GM23248 (cell line): ENCODE results near the gene PRSS1. TPM values are rescaled to one million over a fixed set of nuclear protein-coding genes. Genes with fewer than 3 reads are reported as not detected.

ENCODE experiments used
- DNase-seq: peaks from one replicate; pipeline ENCODE4 v3.0.0-alpha.2; 2015
- H2AFZ ChIP-seq: fragments of 200-600 bp; sonication (generic); 2 replicates; pipeline ENCODE4 v1.6.1; 2016; ENCODE audit warnings: antibody characterized with exemption
- H3F3A ChIP-seq: fragments of 200-600 bp; sonication (generic); 2 replicates; pipeline ENCODE4 v1.6.1; 2016; ENCODE audit warnings: mild to moderate bottlenecking, antibody characterized with exemption, mixed run types; ENCODE audit not compliant: insufficient read depth
- H3K27ac ChIP-seq: fragments of 200-600 bp; sonication (generic); 2 replicates; pipeline ENCODE4 v1.5.1; 2016; ENCODE audit warnings: mild to moderate bottlenecking
- H3K27me3 ChIP-seq: fragments of 200-600 bp; sonication (generic); replicated peaks from 2 replicates; pipeline ENCODE4 v1.6.1; 2016; ENCODE audit warnings: mild to moderate bottlenecking; ENCODE audit not compliant: insufficient read depth
- H3K36me3 ChIP-seq: fragments of 200-600 bp; sonication (generic); 2 replicates; pipeline ENCODE4 v1.6.1; 2016; ENCODE audit warnings: low read depth, mild to moderate bottlenecking
- H3K4me1 ChIP-seq: fragments of 200-600 bp; sonication (generic); 2 replicates; pipeline ENCODE4 v1.6.1; 2016; ENCODE audit warnings: mild to moderate bottlenecking; ENCODE audit not compliant: insufficient read depth
- H3K4me2 ChIP-seq: fragments of 200-600 bp; sonication (generic); one replicate; pipeline ENCODE4 v1.6.1; 2016; ENCODE audit warnings: mild to moderate bottlenecking; ENCODE audit not compliant: unreplicated experiment
- H3K4me3 ChIP-seq: fragments of 200-600 bp; sonication (generic); 2 replicates; pipeline ENCODE4 v1.5.1; 2016; ENCODE audit warnings: mild to moderate bottlenecking
- H3K79me2 ChIP-seq: fragments of 200-600 bp; sonication (generic); 2 replicates; pipeline ENCODE4 v1.6.1; 2016; ENCODE audit warnings: mild to moderate bottlenecking; ENCODE audit not compliant: insufficient read depth
- H3K9ac ChIP-seq: fragments of 200-600 bp; sonication (generic); 2 replicates; pipeline ENCODE4 v1.6.1; 2016; ENCODE audit warnings: mild to moderate bottlenecking
- H3K9me2 ChIP-seq: fragments of 200-600 bp; sonication (generic); 2 replicates; pipeline ENCODE4 v1.6.1; 2016; ENCODE audit warnings: mixed run types, mild to moderate bottlenecking, moderate library complexity; ENCODE audit not compliant: insufficient read depth
- H3K9me3 ChIP-seq: fragments of 200-600 bp; sonication (generic); one replicate; pipeline ENCODE4 v1.6.1; 2017; ENCODE audit warnings: low read depth
- H4K20me1 ChIP-seq: fragments of 200-600 bp; sonication (generic); 2 replicates; pipeline ENCODE4 v1.6.0; 2016; ENCODE audit not compliant: insufficient read depth
- EZH2 ChIP-seq: fragments of 200-600 bp; sonication (generic); IDR thresholded peaks from 2 replicates; pipeline ENCODE4 v1.6.1; 2018; ENCODE audit warnings: antibody characterized with exemption, mild to moderate bottlenecking; ENCODE audit not compliant: insufficient read depth, poor library complexity, severe bottlenecking
- EZH2phosphoT487 ChIP-seq: fragments of 200-600 bp; sonication (generic); IDR thresholded peaks from 2 replicates; pipeline ENCODE4 v1.6.1; 2018; ENCODE audit warnings: antibody characterized with exemption, moderate library complexity, mild to moderate bottlenecking, low read depth; ENCODE audit not compliant: insufficient read depth
- WGBS, 2 experiments: methylation state at CpG; one replicate each; pipeline ENCODE4 v1.1.6; 2015 to 2017; ENCODE audit warnings: low lambda C conversion rate in 2 of 2, low coverage in 1 of 2; ENCODE audit errors: missing lambda C conversion rate in 2 of 2; 5-methylcytosine and 5-hydroxymethylcytosine counted together
- in situ Hi-C: fragments of 300-500 bp; cut with MboI; formaldehyde crosslinking; loops from 2 replicates; pipeline ENCODE4 v1.15.0; 2020
- polyA plus RNA-seq: library from polyadenylated mRNA; unstranded; fragments of >200 nt; fragmentation: Nextera tagmentation; extraction: Ambion mirVana; gene quantifications from 2 replicates; pipeline ENCODE4 v1.2.1, GENCODE V29; 2016
- total RNA-seq: library from RNA; depleted of rRNA; stranded (reverse); fragments of >200 nt; shearing (Covaris generic); gene quantifications from 2 replicates; pipeline ENCODE4 v1.2.3, GENCODE V29; 2014

The PRSS1 gene
- total and polyA plus RNA-seq, 2 experiments from 2014 or later, result not detected

DNA sequence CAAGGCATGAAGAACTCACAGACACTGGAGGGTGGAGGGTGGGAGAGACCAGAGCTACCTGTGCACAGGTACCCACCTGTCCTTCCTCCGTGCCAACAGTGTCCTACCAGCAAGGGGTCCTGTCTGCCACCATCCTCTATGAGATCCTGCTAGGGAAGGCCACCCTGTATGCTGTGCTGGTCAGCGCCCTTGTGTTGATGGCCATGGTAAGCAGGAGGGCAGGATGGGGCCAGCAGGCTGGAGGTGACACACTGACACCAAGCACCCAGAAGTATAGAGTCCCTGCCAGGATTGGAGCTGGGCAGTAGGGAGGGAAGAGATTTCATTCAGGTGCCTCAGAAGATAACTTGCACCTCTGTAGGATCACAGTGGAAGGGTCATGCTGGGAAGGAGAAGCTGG, 43.3 kb downstream of the PRSS1 start:
- Histone ChIP-seq H3K79me2 (no peaks in the 10 kb centered on the region), H4K20me1 (no peaks in the 10 kb centered on the region), H3K9me2 (no peaks in the 10 kb centered on the region), H3K4me3 (no peak overlapping the region), H3K4me2 (no peak overlapping the region), H2AFZ (no peak overlapping the region), H3K27me3 (peaks cover 70% of the 10 kb centered on the region), H3K9me3 (no peaks in the 10 kb centered on the region), H3K9ac (no peak overlapping the region), H3K27ac (no peak overlapping the region), H3K4me1 (peaks cover 3% of the 10 kb centered on the region; the same call in 1 of the 2 replicates), H3K36me3 (no peaks in the 10 kb centered on the region), H3F3A (no peaks in the 10 kb centered on the region)
- no peak for DNase-seq
- TF ChIP-seq EZH2phosphoT487, result no peak
- no peak for TF ChIP-seq EZH2
- WGBS, 2 experiments, result 33 to 37% methylated on average over 2 of the region's 2 CpGs
- in situ Hi-C loops, result no loop called here

DNA sequence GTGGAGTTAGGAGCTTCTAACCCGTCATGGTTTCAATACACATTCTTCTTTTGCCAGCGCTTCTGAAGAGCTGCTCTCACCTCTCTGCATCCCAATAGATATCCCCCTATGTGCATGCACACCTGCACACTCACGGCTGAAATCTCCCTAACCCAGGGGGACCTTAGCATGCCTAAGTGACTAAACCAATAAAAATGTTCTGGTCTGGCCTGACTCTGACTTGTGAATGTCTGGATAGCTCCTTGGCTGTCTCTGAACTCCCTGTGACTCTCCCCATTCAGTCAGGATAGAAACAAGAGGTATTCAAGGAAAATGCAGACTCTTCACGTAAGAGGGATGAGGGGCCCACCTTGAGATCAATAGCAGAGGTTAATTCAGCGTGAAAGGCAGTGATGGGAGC, 43.9 kb downstream of the PRSS1 start:
- Histone ChIP-seq H3K36me3 (no peaks in the 10 kb centered on the region), H3K79me2 (no peaks in the 10 kb centered on the region), H3K27ac (no peak overlapping the region), H3F3A (no peaks in the 10 kb centered on the region), H2AFZ (no peak overlapping the region), H3K4me2 (no peak overlapping the region), H3K9me3 (no peaks in the 10 kb centered on the region), H4K20me1 (no peaks in the 10 kb centered on the region), H3K4me3 (no peak overlapping the region), H3K4me1 (peaks cover 4% of the 10 kb centered on the region; the same call in 1 of the 2 replicates), H3K27me3 (peaks cover 76% of the 10 kb centered on the region), H3K9me2 (no peaks in the 10 kb centered on the region), H3K9ac (no peak overlapping the region)
- 44 to 49% methylated on average over 5 of the region's 5 CpGs for WGBS, 2 experiments
- TF ChIP-seq EZH2phosphoT487, result no peak
- TF ChIP-seq EZH2, result no peak
- DNase-seq, result no peak
- in situ Hi-C loops, result no loop called here

DNA sequence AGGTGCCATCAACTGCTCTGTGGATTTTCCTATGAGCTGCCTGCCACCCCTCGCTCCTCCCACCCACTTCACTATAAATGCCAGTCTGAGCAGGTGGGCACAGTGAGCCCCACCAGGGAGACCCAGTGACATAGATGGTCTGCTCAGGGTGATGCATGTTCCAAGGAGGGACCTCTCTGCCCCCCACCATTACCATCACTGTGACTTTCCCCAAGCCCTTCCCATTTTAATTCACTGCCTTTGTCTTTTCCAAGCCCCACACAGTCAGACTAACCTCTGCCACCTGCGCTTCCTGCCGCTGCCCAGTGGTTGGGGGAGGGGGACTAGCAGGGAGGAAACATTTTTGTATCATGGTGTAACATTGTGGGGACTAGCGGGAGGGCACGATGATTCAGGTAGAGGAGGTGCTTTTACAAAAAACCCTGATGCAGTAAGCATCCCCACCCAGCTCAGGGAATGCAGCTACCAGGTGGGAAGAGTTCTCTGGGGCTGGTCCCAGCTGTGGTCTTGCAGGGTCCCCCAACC, 46.1 kb downstream of the PRSS1 start:
- peaks cover 86% of the 10 kb centered on the region for H3K27me3 ChIP-seq

DNA sequence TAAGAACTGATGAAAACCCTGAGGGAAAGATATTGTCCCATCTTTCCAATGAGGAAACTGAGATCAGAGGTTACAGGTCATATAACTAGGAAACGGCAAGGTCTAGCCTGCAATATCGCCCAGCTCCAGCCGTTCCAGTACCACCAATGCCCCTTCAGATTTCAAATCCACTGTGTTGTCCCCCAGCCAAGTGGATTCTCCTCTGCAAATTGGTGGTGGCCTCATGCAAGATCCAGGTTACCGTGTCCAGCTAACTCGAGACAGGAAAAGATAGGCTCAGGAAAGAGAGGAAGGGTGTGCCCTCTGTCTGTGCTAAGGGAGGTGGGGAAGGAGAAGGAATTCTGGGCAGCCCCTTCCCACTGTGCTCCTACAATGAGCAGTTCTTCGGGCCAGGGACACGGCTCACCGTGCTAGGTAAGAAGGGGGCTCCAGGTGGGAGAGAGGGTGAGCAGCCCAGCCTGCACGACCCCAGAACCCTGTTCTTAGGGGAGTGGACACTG, 46.8 kb downstream of the PRSS1 start:
- TF ChIP-seq EZH2 (no peak), EZH2phosphoT487 (no peak)
- H2AFZ ChIP-seq, result no peak overlapping the region
- H3K9me2 ChIP-seq, result no peaks in the 10 kb centered on the region
- H3K27ac ChIP-seq, result no peak overlapping the region
- no peak overlapping the region for H3K9ac ChIP-seq
- no peak overlapping the region for H3K4me2 ChIP-seq
- peaks cover 4% of the 10 kb centered on the region; the same call in 1 of the 2 replicates for H3K4me1 ChIP-seq
- no peak overlapping the region for H3K4me3 ChIP-seq
- no peaks in the 10 kb centered on the region for H3F3A ChIP-seq
- WGBS, 2 experiments, result 22 to 23% methylated on average over 9 of the region's 9 CpGs
- no peaks in the 10 kb centered on the region for H3K79me2 ChIP-seq
- no peaks in the 10 kb centered on the region for H3K36me3 ChIP-seq
- peaks cover 82% of the 10 kb centered on the region for H3K27me3 ChIP-seq
- in situ Hi-C loops, result no loop called here
- no peaks in the 10 kb centered on the region for H4K20me1 ChIP-seq
- H3K9me3 ChIP-seq, result no peaks in the 10 kb centered on the region
- no peak for DNase-seq

More for the DNA sequence above, 46.1 kb downstream of the PRSS1 start:
- Histone ChIP-seq H3K9ac (no peak overlapping the region), H3K4me3 (no peak overlapping the region), H3K9me2 (no peaks in the 10 kb centered on the region), H3K36me3 (no peaks in the 10 kb centered on the region), H3K9me3 (no peaks in the 10 kb centered on the region), H3K79me2 (no peaks in the 10 kb centered on the region), H4K20me1 (no peaks in the 10 kb centered on the region), H3F3A (no peaks in the 10 kb centered on the region), H3K27ac (no peak overlapping the region), H2AFZ (no peak overlapping the region), H3K4me2 (no peak overlapping the region), H3K4me1 (peaks cover 4% of the 10 kb centered on the region; the same call in 1 of the 2 replicates)
- no peak for DNase-seq
- in situ Hi-C loops, result no loop called here
- TF ChIP-seq EZH2, result no peak
- TF ChIP-seq EZH2phosphoT487, result no peak
- 52 to 62% methylated on average over 4 to 5 of the region's 5 CpGs for WGBS, 2 experiments
